Effector memory CD4-positive, alpha-beta T cell (primary cell): ENCODE data around the gene MAMSTR.

Experiments used
- DNase-seq, 3 donors: peaks; one replicate each; pipeline ENCODE4 v3.0.0-alpha.2; 2020
- H3K27ac ChIP-seq: 2 replicates; pipeline ENCODE4 v1.7.0; 2013; ENCODE audit warnings: mild to moderate bottlenecking, low read length, moderate library complexity; ENCODE audit not compliant: insufficient read depth, poor library complexity, severe bottlenecking
- H3K27me3 ChIP-seq: replicated peaks from 2 replicates; pipeline ENCODE4 v1.7.0; 2013; ENCODE audit warnings: mild to moderate bottlenecking, low read length; ENCODE audit not compliant: insufficient read depth, control insufficient read depth, poor library complexity, severe bottlenecking
- H3K36me3 ChIP-seq: 2 replicates; pipeline ENCODE4 v1.7.0; 2013; ENCODE audit warnings: mild to moderate bottlenecking, low read length, moderate library complexity; ENCODE audit not compliant: control insufficient read depth, insufficient read depth
- H3K4me1 ChIP-seq: 2 replicates; pipeline ENCODE4 v1.7.0; 2013; ENCODE audit warnings: low read length, mild to moderate bottlenecking; ENCODE audit not compliant: control insufficient read depth, insufficient read depth, poor library complexity, severe bottlenecking
- H3K4me3 ChIP-seq: 2 replicates; pipeline ENCODE4 v1.7.0; 2013; ENCODE audit warnings: low read length, low read depth, mild to moderate bottlenecking; ENCODE audit not compliant: insufficient read depth, poor library complexity, severe bottlenecking
- H3K9me3 ChIP-seq: 2 replicates; pipeline ENCODE4 v1.7.0; 2013; ENCODE audit warnings: mild to moderate bottlenecking, low read length, moderate library complexity; ENCODE audit not compliant: control insufficient read depth

The MAMSTR gene

GRCh38 chr19:48746110-48746509 is 26.6 kb upstream of the MAMSTR start:
- Histone ChIP-seq H3K4me3 (no peak overlapping the region), H3K36me3 (no peaks in the 10 kb centered on the region), H3K4me1 (peaks cover 11% of the 10 kb centered on the region), H3K9me3 (no peaks in the 10 kb centered on the region), H3K27me3 (peaks cover 5% of the 10 kb centered on the region), H3K27ac (no peak overlapping the region)
- no peak for DNase-seq

GRCh38 chr19:48745208-48745995 is 25.9 kb upstream of the MAMSTR start:
- H3K4me1 ChIP-seq: peaks cover 15% of the 10 kb centered on the region
- no peaks in the 10 kb centered on the region for H3K9me3 ChIP-seq
- DNase-seq: peak in 2 of 3 donors; percentile 17 to 40
- no peak overlapping the region for H3K27ac ChIP-seq
- peaks cover 5% of the 10 kb centered on the region for H3K27me3 ChIP-seq
- no peaks in the 10 kb centered on the region for H3K36me3 ChIP-seq
- H3K4me3 ChIP-seq: no peak overlapping the region

GRCh38 chr19:48742096-48742495 is 22.6 kb upstream of the MAMSTR start:
- Histone ChIP-seq H3K9me3 (no peaks in the 10 kb centered on the region), H3K36me3 (no peaks in the 10 kb centered on the region), H3K4me3 (no peak overlapping the region), H3K27me3 (peaks cover 5% of the 10 kb centered on the region), H3K27ac (no peak overlapping the region), H3K4me1 (peaks cover 28% of the 10 kb centered on the region)
- DNase-seq: no peak

- no peak for DNase-seq
- Histone ChIP-seq H3K4me1 (peaks cover 23% of the 10 kb centered on the region), H3K27ac (no peak overlapping the region), H3K4me3 (no peak overlapping the region), H3K36me3 (no peaks in the 10 kb centered on the region), H3K27me3 (peaks cover 5% of the 10 kb centered on the region), H3K9me3 (no peaks in the 10 kb centered on the region)
Measured at GRCh38 chr19:48741129-48741999, 21.8 kb upstream of the MAMSTR start.

GRCh38 chr19:48740164-48740972 is 20.8 kb upstream of the MAMSTR start, which contains the start of gene RASIP1:
TSS of gene RASIP1 (minus strand) at chr19:48740610. CDS start at chr19:48740282, 328 bp downstream.
- Histone ChIP-seq H3K27me3 (no peaks in the 10 kb centered on the region), H3K4me1 (peaks cover 20% of the 10 kb centered on the region), H3K4me3 (peak within 1 kb of the TSS; percentile 66), H3K27ac (no peak within 1 kb of the TSS), H3K9me3 (no peaks in the 10 kb centered on the region), H3K36me3 (no peaks in the 10 kb centered on the region)
- no peak for DNase-seq

GRCh38 chr19:48739404-48740163 is 20.1 kb upstream of the MAMSTR start:
- H3K27ac ChIP-seq: no peak overlapping the region
- no peaks in the 10 kb centered on the region for H3K27me3 ChIP-seq
- H3K4me1 ChIP-seq: peaks cover 18% of the 10 kb centered on the region
- no peak for DNase-seq
- H3K36me3 ChIP-seq: no peaks in the 10 kb centered on the region
- no peaks in the 10 kb centered on the region for H3K9me3 ChIP-seq
- H3K4me3 ChIP-seq: peak overlapping the region; percentile 66

GRCh38 chr19:48738557-48739403 is 19.3 kb upstream of the MAMSTR start:
- peak; percentile 84 to 91 (median 90) for DNase-seq
- Histone ChIP-seq H3K27me3 (no peaks in the 10 kb centered on the region), H3K36me3 (no peaks in the 10 kb centered on the region), H3K4me1 (peaks cover 18% of the 10 kb centered on the region), H3K27ac (no peak overlapping the region), H3K9me3 (no peaks in the 10 kb centered on the region), H3K4me3 (peak overlapping the region; percentile 66)

- DNase-seq: no peak
- no peak overlapping the region for H3K4me3 ChIP-seq
- H3K36me3 ChIP-seq: no peaks in the 10 kb centered on the region
- H3K4me1 ChIP-seq: peaks cover 18% of the 10 kb centered on the region
- no peak overlapping the region for H3K27ac ChIP-seq
- H3K9me3 ChIP-seq: no peaks in the 10 kb centered on the region
- no peaks in the 10 kb centered on the region for H3K27me3 ChIP-seq
Measured at GRCh38 chr19:48737360-48737998, 18.0 kb upstream of the MAMSTR start.
